ENCODE results near the gene MAST4.
"Not testable (repeated sequence)": the region's sequence is repeated elsewhere in the genome, so short reads cannot be mapped to it uniquely, and the experiment has no call there.

MAST4 gene

DNA sequence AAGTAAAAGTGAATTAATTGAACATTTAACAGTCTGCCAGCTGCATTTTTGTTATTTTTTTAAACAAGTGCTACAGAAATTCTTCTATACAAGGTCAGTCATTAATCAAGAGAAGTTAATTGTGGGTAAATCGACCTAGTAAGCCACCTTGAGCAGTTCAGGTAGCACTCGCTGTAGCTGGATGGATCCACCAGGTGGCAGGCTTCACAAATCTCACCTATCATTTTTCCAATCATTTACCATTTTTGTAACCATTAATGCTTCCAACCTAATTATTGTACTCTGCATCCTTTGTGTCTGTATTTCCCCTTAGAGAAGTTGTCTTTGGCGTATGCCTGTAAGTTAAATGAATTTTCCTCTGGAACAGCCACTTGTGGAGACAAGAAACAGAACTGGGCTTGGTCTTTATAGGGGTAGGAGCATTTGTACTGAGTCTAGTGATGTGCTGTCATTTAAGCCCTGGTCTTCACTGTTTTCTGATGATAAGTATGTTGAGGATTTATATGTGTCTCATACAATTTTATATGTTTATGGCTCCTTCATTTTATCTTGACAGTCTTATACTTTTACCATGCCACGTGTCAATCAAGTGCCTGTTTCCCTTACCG lies 560.9 kb downstream of the MAST4 start:
- DNase-seq (ENCODE audit: low read depth, low spot score) = no peak

DNA sequence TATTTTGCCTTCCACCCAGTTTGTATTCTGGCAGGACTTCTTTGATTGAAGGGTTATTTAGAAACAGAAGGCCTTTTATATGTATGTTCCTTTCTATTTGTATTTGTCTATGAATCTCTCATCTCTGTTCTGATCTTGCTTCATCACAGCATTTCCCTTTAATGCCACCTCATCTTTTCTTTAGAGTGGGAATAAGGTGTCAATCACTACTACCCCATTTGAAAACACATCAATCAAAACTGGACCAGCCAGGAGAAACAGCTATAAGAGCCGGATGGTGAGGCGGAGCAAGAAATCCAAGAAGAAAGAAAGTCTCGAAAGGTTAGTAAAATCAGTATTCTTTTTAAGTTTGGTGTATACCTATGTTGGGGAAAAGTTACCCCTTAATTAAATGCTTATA lies 564.1 kb downstream of the MAST4 start:
- DNase-seq (ENCODE audit: low read depth, low spot score) = no peak

DNA sequence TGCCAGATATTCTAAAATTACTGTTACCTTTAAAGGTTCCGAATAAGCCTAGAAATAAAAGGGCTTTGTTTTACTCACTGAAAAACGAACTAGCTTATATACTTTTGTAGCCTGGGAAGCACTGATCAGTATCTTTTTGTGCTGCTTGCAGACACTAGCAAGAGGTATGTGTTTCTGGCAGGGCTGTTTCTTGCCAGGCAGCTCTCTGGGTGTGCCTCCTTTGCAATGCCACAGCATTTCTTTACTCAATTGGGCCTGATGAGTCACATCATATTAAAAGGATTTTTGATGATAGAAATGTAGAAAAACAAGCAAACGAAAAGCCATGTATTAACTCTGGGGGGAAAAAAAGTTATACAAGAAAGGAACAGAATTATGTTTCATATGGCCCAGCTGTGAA lies 564.8 kb downstream of the MAST4 start:
- no peak for DNase-seq (ENCODE audit: low read depth, low spot score)

DNA sequence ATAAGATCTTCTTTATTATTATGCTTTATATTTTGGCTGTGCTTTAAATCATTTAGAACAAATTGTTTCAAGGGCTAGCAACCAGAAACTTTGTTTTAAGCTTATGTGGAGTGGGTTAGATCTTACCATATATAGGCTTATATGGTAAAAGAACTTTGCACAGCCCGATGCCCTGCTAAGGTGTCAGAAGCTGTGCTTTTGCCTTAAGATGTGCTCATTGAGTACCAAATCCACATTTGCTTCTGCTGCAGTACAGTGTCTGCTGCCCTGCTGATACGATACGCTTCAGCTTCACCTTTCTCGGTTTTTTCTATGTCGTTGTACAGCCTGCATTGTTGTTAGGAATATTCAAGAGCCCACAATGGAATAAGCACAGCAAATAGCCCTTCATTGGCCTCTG lies 565.6 kb downstream of the MAST4 start:
- DNase-seq (ENCODE audit: low read depth, low spot score) = no peak

DNA sequence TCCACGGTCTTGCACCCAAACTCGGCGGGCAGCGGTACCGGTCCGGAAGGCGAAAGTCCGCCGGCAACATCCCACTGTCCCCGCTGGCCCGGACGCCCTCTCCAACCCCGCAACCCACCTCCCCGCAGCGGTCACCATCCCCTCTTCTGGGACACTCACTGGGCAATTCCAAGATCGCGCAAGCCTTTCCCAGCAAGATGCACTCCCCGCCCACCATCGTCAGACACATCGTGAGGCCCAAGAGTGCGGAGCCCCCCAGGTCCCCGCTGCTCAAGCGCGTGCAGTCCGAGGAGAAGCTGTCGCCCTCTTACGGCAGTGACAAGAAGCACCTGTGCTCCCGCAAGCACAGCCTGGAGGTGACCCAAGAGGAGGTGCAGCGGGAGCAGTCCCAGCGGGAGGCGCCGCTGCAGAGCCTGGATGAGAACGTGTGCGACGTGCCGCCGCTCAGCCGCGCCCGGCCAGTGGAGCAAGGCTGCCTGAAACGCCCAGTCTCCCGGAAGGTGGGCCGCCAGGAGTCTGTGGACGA lies 567.1 kb downstream of the MAST4 start:
- DNase-seq (ENCODE audit: low read depth, low spot score) = no peak

DNA sequence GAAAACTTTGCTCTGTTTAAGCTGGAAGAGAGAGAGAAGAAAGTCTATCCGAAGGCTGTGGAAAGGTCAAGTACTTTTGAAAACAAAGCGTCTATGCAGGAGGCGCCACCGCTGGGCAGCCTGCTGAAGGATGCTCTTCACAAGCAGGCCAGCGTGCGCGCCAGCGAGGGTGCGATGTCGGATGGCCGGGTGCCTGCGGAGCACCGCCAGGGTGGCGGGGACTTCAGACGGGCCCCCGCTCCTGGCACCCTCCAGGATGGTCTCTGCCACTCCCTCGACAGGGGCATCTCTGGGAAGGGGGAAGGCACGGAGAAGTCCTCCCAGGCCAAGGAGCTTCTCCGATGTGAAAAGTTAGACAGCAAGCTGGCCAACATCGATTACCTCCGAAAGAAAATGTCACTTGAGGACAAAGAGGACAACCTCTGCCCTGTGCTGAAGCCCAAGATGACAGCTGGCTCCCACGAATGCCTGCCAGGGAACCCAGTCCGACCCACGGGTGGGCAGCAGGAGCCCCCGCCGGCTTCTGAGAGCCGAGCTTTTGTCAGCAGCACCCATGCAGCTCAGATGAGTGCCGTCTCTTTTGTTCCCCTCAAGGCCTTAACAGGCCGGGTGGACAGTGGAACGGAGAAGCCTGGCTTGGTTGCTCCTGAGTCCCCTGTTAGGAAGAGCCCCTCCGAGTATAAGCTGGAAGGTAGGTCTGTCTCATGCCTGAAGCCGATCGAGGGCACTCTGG lies 567.8 kb downstream of the MAST4 start:
- no peak for DNase-seq (ENCODE audit: low read depth, low spot score)

DNA sequence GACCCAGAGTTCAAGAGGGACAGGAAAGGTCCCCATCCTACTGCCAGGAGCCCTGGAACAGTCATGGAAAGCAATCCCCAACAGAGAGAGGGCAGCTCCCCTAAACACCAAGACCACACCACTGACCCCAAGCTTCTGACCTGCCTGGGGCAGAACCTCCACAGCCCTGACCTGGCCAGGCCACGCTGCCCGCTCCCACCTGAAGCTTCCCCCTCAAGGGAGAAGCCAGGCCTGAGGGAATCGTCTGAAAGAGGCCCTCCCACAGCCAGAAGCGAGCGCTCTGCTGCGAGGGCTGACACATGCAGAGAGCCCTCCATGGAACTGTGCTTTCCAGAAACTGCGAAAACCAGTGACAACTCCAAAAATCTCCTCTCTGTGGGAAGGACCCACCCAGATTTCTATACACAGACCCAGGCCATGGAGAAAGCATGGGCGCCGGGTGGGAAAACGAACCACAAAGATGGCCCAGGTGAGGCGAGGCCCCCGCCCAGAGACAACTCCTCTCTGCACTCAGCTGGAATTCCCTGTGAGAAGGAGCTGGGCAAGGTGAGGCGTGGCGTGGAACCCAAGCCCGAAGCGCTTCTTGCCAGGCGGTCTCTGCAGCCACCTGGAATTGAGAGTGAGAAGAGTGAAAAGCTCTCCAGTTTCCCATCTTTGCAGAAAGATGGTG lies 568.8 kb downstream of the MAST4 start:
- DNase-seq (ENCODE audit: low read depth, low spot score) = no peak

DNA sequence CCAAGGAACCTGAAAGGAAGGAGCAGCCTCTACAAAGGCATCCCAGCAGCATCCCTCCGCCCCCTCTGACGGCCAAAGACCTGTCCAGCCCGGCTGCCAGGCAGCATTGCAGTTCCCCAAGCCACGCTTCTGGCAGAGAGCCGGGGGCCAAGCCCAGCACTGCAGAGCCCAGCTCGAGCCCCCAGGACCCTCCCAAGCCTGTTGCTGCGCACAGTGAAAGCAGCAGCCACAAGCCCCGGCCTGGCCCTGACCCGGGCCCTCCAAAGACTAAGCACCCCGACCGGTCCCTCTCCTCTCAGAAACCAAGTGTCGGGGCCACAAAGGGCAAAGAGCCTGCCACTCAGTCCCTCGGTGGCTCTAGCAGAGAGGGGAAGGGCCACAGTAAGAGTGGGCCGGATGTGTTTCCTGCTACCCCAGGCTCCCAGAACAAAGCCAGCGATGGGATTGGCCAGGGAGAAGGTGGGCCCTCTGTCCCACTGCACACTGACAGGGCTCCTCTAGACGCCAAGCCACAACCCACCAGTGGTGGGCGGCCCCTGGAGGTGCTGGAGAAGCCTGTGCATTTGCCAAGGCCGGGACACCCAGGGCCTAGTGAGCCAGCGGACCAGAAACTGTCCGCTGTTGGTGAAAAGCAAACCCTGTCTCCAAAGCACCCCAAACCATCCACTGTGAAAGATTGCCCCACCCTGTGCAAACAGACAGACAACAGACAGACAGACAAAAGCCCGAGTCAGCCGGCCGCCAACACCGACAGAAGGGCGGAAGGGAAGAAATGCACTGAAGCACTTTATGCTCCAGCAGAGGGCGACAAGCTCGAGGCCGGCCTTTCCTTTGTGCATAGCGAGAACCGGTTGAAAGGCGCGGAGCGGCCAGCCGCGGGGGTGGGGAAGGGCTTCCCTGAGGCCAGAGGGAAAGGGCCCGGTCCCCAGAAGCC lies 569.6 kb downstream of the MAST4 start:
- DNase-seq (ENCODE audit: low read depth, low spot score) = peak; percentile 58

DNA sequence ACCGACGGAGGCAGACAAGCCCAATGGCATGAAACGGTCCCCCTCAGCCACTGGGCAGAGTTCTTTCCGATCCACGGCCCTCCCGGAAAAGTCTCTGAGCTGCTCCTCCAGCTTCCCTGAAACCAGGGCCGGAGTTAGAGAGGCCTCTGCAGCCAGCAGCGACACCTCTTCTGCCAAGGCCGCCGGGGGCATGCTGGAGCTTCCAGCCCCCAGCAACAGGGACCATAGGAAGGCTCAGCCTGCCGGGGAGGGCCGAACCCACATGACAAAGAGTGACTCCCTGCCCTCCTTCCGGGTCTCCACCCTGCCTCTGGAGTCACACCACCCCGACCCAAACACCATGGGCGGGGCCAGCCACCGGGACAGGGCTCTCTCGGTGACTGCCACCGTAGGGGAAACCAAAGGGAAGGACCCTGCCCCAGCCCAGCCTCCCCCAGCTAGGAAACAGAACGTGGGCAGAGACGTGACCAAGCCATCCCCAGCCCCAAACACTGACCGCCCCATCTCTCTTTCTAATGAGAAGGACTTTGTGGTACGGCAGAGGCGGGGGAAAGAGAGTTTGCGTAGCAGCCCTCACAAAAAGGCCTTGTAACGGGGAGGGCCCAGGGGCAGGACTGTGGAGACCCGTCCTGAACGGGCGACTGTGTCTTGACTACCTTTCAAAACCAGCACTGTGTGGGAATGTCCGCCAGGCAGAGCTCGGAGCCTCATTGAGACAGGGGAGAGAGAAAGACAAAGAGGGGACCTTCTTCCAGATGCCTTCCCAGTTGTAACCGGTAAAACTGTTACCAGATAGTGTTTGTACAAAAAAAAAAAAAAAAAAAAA lies 570.5 kb downstream of the MAST4 start:
- DNase-seq (ENCODE audit: low read depth, low spot score) = no peak

DNA sequence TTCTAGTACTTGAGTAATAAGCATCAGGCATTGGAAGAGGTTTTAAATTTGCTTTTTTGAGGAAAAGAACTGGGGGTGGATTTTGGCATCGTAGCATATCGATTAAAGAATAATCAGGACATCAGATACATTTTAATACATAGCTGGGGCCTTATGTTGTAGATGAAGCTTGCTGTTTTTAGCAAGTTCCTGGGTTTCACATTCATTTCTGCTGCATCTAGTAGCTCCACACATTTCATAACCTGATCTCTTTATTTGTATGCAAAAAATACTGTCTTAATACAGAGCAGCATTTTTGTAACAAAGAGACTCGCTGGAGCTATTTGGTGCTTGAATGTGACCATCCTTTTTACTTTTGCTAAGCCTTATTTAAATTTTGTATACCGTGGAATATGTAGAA lies 571.9 kb downstream of the MAST4 start:
- DNase-seq (ENCODE audit: low read depth, low spot score) = no peak

DNA sequence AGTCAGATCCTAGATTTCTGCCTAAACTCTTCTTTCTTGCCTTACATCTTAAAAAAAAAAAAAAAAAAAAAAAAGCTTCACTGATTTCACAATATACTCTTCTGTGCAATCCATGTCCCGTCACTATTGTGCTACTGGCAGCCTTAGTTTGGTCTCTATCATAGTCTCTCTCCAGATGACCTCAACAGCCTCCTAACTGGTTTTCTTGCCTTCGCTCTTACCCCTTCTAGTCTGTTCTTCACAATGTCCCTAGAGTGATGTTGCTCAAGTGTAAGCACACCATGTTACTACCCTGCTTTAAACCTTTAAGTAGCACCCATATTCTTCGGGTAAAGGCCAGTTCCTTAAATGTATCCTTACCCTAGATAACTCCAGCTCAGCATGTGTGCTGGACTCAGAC lies 574.6 kb downstream of the MAST4 start:
- DNase-seq (ENCODE audit: low read depth, low spot score) = no peak

DNA sequence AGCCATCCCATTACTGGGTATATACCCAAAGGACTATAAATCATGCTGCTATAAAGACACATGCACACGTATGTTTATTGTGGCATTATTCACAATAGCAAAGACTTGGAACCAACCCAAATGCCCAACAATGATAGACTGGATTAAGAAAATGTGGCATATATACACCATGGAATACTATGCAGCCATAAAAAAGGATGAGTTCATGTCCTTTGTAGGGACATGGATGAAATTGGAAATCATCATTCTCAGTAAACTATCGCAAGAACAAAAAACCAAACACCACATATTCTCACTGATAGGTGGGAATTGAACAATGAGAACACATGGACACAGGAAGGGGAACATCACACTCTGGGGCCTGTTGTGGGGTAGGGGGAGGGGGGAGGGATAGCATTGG lies 577.2 kb downstream of the MAST4 start:
- not testable (repeated sequence) for DNase-seq (ENCODE audit: low read depth, low spot score)

DNA sequence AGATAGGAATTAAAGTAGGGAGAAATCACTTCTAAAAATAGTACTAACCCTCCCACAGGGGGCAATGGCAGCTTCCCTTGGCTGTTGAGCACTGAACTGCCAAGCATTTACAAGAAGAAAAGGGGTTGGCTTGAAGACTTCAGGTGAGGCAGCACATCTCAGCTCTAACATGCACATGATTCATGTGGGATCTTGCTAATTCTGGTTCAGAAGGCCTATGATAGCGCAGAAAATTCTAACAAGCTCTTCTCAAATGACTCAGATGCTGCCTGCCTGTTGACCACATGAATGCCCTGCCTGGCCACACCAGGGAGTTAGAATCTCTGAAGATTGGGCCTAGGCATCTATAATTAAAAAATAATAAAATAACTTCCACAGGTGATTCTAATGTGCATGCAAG lies 577.8 kb downstream of the MAST4 start:
- no peak for DNase-seq (ENCODE audit: low read depth, low spot score)

DNA sequence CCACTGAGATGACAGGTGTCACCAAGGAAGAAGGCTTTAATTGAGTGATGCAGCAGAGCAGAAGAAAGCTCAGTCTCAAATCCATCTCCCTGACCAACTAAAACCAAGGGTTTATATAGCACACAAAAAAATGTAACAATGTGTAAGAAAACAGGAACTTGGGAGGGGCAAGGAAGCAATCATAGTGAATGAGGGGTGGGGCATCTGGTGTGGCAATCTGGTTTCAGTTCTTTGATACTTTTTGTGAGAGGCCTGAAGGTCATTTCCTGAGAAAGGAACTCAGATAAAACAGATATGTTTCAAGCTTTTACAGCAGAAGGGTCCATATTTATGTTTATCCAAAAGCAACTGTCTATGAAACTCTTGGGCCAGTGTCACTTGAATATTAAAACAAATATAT lies 580.7 kb downstream of the MAST4 start:
- no peak for DNase-seq (ENCODE audit: low read depth, low spot score)

DNA sequence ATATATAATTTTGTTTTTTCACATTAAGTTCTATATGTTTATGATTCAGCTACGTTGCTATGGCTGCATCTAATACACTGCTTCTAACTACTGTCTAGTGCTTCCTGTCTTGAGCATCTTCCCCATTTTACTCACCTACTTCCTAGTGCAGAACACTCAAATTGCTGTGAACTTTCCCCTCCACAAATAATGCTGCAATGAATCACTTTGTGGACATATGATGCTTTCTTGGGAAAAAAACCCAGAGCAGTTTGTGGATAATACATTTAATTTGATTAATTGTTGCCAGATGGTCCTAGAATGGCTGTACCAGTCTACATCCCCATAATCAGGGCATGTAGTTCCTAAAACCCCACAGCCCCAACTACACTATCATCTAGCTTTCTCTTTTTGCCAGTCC lies 581.9 kb downstream of the MAST4 start:
- no peak for DNase-seq (ENCODE audit: low read depth, low spot score)

DNA sequence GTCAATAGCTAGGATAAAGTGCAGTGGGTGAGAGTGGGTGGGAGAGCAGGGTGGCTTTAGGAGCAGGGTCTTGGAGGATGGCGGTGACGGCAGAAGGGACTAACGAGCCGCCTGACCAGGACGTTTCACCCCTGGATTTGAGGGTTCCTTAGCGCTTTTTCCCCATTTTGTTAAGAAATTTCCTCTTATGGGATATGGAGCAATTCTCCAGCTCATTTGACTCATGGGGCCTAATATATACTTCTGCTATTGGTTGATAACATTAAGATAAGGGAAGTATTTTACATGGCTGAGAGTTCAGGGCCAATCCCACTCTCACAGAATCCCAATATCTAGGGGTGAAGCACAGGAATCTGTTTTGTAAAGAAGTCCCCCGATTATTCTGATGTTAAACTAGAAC lies 582.8 kb downstream of the MAST4 start:
- DNase-seq (ENCODE audit: low read depth, low spot score) = no peak

DNA sequence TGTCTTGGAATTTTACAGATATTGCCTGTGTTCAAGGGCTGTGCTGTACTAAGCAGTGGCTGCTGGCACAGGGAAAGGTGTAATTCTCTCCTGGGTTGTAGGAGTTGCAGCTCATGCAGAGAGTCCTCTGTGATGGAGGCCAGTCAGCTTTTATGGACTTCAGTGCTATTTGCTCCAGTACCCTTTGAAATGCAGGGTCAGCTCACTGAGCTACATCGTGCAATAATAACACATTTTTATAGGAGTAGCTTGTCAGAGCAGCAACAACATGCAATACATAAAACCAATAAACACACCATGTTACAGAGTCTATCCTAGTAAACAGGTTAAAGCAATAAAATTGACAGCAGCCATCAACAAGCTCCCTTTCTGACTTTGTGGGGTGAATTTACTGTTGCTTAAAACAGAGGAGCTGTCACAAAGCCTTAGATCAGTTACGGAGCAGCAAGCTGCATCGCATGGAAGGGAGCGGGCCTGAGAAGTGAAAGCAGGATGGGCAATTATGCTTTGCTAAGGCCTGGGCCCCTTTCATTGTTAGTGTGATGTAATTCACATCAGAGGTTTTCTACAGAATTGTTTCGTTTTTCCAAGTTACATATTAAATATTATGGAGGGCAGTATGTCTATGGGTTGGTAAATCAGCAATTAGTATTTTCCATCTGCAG lies 583.6 kb downstream of the MAST4 start:
- DNase-seq (ENCODE audit: low read depth, low spot score) = no peak

DNA sequence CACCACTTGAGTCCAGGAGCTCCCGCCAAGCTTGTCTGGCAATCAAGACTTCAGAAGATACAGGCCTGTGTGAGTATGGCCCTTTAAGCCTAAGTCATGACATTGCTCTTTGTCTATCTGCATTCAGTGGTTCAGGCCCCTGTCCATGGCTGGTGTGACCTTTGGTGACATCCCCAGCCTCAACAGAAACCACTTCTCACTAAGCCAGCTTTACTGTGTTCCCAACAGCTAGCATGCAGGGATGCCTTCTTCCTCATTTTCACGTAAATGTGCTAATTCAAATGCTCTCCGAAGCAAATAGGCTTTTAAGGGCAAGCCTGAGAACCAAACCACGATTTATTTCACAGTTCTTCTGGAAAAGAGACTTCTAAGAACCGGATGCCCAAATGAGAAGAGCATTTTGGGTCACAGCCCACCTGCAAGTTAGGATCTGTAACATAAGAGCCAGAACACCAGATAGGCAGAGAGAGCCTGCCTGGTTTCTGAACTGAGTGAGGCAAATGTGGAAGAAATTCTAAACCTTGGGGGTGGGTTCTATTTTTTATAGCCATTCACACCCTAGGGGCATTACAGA lies 585.5 kb downstream of the MAST4 start:
- DNase-seq (ENCODE audit: low read depth, low spot score) = no peak

DNA sequence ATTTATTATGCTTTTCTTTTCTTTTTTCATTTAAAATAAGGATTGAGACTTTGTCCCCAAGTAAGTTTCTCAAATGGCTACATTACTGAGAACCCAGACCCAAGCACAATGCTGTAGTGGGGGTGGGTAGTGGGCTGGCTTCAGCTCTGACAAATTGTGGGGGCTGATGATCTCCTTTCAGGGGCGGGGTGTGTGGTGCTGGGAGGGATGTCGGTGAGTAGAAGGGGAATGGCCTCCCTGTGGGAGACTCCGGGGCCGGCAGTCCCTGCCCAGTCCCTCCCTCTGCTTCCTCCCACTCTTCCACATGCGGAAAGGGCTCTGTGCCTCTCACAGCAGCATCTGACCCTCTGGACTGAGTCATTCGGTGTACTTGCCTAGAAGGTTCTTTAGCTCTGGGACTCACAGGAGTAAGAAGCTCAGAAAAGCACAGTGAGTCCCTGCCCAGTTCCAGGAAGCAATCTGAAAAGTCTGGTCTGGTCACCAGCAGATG lies 586.2 kb downstream of the MAST4 start:
- DNase-seq (ENCODE audit: low read depth, low spot score) = no peak

DNA sequence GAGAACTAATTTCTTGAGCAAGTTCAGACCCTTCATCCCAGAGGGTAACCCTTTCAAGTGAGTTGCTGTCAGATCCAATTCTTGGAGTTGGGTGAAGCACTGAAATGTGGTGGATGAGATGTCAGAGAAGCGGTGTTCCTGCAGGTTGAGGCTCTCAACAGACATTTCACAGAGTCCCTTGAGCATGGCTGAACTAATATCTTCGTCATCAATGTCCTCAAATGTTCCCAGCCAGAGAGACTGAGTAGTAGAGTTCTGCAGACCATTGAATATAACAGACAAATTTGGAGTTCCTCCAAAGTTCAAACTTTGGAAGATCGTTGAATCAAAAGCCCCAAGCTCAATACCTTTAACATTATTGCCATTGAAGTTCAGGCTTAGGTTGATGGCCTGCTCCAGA lies 587.7 kb downstream of the MAST4 start:
- DNase-seq (ENCODE audit: low read depth, low spot score) = no peak

Data from activated naive CD8-positive, alpha-beta T cell treated with anti-CD3 and anti-CD28 coated beads, Interleukin-2, amount 50 U/mL, for 16 hours (primary cell).